ENCODE measurements around the gene SLC22A4.
A peak's percentile ranks its signal among the peaks of the same experiment; 100 is the strongest.

Gene SLC22A4

DNA sequence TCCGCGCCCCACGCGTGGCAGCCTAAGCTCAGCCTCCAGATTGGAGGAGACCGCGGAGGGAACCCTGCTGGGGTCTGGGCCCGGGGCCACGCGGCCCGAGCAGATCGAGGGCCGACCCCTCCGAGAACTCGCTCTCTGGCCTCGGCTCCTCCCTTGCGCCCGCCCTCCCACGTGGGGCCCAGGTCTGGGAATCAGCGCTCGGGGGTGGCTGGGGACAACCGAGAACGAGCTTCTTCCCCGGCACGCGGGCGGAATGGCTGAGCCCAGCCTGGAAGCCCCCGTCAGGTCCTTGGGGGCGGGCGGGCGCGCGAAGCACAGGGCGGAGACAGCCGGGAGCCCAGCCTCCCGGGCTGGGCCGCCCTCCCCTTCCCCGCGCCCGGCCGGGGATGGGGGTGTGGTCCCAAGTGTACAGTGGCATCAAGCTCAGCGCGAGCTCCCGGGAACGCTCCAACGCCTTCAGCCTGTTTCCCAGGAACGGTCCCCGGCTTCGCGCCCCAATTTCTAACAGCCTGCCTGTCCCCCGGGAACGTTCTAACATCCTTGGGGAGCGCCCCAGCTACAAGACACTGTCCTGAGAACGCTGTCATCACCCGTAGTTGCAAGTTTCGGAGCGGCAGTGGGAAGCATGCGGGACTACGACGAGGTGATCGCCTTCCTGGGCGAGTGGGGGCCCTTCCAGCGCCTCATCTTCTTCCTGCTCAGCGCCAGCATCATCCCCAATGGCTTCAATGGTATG, at the start of gene SLC22A4:
Gene SLC22A4, plus strand, starts transcription at position 403 of the 736 bp plus-strand sequence. Its CDS starts 223 bp downstream, at position 626.
- peak; percentile 87 to 88 for DNase-seq (ENCODE audit: low read depth in 2 of 2)

DNA sequence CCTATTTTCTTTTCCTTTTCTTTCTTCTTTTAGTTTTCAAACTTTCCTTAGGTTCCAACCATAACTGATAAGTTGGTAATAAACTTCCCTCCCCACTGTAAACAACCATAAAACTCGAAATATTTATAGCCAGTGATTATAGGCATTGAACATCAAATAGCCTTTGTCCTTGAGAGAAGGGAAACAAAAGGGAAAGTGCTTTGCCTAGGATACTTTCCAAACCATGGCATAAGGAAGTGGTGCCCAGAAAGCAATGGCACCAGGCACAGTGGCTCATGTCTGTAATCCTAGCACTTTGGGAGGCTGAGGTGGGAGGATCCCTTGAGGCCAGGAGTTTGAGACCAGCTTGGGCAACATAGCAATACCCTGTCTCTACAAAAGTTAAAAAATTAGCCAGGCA, 48.6 kb upstream of the SLC22A4 start:
- no peak for DNase-seq (ENCODE audit: low read depth in 2 of 2)

DNA sequence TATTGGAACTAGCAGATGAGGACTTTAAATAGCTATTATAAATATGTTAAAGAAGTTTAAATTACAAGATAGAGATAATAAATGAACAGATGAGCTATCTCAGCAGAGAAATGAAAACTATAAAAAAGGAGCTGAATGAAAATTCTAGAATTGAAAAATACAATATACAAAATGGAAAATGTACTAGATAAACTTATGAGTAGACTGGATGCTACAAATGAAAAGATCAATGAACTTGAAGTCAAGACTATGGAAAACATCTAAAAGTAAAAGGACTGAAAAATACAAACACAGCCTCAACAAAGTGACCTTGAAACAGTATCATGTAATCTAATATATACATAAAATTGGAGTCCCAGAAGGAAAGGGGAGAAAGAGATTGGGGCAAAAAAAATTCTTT, 47.4 kb upstream of the SLC22A4 start:
- DNase-seq (ENCODE audit: low read depth in 2 of 2) = no peak

DNA sequence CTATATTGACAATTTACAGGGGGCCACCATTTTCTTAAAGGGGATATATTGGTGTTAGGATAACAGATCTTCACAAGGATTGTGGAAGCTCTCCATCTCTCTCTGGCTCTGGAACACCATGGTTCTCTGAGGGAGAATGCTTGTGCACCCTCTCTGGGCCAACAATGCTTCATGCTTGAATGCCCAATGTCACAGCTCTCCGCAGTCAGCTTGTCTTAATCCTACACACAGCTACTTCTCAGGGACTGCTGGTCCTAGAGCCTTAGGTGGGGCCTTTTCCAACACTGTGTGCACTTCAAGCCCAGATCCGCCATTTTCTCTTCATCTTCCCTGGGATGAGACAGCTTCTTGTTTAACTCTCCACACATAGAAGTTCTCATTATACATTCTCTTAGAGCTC, 43.6 kb upstream of the SLC22A4 start:
- DNase-seq (ENCODE audit: low read depth in 2 of 2) = no peak

DNA sequence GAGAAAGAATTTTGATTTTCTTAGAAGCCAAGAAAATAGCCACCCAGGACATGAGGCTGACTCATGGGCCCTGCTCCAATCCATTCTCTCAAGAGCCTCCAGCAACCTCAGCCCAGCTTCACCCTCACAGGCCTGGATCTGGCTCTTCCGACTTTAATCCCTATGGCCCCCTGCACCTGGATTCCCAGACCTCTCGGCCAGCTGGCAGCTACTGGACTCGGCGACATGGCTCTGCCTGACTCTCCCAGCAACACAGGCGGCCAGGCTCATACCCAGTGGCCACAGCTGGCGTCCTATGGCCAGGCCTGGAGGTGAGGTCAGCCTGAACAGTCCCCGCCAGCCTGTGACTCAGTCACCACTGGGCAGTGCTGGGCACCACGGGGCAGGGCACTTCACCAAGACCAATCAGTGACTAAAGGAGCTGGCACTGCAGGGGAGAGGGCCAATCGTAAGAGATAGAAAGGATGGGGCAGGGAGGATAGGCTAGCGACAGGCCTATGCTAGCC, 42.9 kb upstream of the SLC22A4 start:
- no peak for DNase-seq (ENCODE audit: low read depth in 2 of 2)

DNA sequence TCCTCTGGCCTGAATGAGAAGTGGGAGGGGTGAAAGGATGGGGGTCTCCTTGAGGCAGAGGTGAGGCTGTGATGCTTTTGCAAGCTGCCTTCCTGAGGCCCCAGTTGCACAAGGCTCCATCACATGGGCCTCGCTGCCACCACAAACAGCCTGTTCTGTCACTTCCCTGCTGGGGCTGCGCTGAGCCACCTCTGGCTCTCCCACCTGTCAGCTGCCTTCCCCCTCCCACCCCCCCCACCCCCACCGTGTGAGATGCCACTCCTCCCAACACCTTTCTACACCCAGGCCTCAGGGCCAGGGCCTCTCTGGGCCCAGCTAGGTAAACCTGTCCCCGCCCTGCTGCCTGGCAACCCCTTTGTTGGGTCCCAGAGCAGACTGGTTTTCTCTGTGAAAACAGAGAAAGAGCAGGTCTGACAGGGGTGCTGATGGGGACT, 41.2 kb upstream of the SLC22A4 start:
- DNase-seq (ENCODE audit: low read depth in 2 of 2) = no peak

DNA sequence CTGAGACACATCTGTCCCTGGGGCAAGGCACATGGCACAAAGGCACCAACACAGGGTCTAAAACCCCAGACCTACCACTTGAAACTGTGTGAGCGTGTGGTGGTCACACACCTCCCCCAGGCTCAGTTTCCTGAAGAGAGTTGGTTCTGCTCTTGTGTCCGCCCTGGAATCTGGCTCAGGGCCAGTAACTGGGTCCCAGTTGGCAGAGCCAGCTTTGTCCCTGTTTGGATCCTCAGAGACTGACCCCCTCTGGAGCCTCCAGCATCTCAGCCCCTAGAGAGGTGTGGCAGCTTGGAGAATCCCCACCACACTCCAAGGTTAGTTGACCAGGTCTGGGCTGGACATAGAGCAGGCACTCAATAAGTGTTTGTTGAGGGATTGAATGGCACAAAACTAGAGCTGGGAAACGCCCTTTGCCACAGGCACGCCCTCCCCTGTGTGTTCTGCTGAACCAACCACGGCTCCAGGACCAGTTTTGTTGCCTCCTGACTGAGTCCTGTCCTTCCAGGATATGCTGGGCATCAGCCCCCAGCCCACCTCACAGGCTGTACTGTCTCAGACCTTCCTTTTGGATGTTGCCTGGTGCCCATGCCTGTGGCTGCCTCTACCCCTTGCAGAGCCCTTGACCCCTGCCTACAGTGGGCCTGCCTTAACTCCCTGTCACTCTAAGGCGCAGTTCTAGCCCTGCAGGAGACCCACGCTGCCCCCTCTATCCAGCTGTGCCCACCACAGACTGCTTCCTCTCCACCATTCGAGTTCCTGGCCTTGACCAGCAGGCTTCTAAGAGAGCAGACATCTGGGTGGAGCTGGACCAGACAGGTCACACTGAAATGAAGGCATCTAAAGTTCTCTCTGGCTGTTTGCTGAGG, 40.5 kb upstream of the SLC22A4 start:
- no peak for DNase-seq (ENCODE audit: low read depth in 2 of 2)

DNA sequence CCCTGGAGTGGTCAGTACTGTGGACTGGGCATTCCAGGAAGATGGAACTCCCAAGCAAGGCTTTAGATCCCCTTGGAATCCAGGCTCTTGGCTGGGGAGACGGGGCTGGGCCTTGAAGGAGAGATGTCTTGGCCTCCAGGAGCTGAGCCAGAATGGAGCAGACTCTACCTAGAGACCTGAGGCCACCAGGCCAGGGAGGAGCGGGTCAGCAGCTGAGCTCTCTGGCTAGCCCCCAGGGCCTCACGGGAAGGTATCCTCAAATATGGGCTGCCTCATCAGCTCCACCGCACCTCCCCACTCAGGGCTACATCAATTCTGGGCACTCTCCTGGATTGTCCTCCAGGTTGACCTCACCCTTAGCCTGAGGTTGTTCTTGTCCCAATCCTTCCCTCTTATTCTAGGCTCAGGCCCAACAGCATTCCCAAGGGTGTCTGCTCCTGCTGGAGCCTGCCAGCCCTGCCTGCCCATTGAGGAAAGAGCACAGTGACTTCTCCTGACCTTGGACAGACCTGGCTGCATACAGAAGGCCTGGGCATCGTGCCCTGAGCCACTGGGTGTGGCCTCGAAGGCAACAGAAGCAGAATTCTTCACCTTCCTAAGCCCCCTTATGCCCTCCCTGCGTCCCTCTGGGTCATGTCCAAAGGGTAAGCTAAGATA, 39.7 kb upstream of the SLC22A4 start:
- DNase-seq (ENCODE audit: low read depth in 2 of 2) = no peak

DNA sequence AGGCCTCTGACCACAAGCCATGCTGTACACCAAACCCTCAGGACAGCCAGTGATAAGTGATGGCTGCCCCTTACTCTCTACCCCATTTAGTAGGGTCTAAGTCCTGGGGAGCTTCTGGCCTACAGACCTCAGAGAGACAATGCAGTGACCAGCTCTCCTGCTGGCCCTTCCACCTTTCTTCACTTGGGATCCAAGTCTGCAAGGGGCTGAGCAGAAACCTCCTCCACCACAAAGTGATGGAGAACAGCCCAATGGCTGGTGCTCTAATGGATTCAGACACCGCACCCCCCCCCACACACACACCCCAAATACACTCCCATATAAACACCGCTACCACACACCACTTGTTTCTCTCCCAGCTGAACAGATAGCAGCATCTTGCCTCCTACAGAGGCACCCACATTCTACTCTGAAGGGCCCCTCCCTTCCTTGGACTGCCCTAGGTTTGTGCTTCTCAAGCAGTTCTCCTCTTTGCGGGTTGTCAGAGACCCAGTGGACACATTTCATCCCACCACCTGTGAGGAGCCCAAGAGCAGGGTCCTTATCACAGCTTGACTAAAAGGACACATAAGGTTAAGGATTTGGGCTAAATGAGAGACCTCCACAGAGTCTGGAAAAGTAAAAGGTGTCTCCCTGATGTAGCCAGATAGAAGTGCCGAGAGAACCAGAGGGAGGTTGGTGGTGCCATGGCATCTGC, 38.0 kb upstream of the SLC22A4 start:
- DNase-seq (ENCODE audit: low read depth in 2 of 2) = no peak

DNA sequence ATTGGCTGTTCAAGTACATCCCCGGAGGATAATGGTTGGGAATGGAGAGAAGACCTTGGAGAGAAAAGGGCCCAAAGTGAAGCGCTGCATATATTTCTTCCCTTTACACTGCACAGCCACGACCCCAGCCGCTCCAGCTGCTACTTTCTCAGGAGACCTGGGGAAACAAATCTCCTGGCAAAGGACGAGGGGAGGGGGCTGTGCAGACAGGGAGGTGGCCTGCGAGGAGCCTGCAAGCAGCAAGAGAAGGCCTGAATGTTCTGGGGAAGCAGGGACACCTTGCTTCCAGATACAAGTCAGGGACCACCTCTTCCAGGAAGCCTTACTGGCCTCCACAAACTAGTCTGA, 37.4 kb upstream of the SLC22A4 start:
- no peak for DNase-seq (ENCODE audit: low read depth in 2 of 2)

DNA sequence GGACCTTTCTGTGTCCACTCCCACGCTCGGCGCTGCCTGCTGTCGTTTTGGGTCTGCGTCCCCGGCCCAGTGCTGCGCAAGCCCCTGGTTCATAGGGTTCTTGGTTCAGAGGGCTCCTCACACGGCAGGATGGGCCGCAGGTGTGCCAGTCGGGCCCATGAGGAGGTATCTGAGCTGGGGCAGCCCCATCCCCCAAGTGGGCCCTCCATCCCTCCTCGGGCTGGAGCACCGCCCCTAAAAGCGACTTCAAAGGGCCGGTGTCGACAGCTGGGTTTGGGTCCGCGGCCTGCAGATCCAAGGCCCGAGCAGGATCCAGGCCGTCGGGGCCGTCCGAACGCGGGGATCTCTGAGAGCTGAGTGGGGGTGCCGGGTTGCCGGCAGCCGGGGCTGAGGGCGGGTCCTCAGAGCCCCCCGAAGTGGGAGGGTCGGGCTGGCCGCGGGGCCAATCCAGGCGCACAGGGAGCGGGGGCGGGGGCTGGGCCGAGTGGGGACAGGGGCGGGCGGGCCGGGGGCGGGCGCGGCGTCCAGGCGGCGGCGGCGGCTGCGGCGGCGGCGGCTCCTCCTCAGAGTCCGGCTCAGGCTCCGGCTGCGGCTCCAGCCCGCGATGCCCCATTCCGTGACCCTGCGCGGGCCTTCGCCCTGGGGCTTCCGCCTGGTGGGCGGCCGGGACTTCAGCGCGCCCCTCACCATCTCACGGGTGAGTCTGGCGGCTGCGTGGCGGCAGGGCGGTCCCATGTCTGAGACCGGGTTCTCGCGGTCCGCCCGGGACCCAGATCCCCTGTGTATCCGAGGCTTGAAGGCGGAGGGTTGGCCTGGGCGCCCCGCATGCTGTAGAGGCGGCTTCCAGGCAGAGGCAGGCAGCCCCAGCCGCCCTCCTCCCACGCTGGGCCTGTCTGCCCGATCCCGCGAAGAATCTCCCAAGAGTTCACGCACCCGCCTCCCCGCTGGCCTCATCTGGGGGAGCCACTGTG, 36.8 kb upstream of the SLC22A4 start, which contains the start of gene PDLIM4:
Gene PDLIM4, plus strand, starts transcription at position 566 of the 971 bp plus-strand sequence. Its CDS starts 39 bp downstream, at position 605.
- DNase-seq (ENCODE audit: low read depth in 2 of 2) = peak; percentile 19 to 25

DNA sequence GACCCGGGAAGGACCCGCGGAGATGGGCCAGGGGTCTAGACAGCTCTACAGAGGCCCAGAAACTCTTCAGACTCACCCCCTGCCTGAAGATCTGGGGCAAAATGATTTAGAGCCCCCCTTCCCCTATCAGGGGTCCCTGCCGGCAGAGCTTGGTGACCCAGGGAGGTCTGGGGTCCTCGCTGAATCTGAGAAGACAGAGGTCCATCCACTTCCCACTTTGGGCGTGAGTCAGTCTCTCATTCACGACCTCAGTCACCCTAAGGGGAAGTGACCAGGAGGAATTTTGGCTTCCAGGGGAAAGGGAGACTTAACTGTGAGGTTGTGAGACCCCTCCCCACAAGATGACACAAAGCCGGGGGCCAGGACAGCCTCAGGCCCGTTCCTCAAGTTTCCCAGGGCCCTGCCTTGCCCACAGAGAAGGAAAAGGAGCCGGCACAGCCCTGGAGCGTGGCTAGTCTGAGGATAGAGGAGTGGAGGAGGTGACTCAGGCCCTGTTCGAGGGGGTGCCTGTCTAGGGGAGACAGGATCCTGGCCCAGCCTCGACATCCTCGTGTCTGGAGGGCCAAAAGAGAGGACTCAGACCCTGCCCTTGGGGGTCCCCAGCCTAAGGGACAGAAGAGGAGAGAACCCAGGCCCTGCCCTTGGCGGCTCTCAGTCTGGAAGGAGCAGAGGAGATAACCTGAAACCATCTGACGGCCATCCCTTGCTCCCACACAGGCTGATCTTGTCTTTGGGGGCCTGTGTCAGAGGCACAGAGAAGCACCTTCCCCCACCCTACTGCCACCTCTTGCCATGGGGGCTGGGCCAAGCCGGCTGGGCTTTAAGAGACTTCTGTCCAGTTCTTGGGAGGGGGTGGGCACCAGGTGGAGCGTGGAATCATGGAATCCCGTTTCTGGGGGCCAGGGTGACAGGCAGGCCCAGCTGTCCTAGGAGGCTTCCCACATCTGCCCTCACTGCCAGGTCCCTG, 35.8 kb upstream of the SLC22A4 start:
- DNase-seq (ENCODE audit: low read depth in 2 of 2) = no peak

DNA sequence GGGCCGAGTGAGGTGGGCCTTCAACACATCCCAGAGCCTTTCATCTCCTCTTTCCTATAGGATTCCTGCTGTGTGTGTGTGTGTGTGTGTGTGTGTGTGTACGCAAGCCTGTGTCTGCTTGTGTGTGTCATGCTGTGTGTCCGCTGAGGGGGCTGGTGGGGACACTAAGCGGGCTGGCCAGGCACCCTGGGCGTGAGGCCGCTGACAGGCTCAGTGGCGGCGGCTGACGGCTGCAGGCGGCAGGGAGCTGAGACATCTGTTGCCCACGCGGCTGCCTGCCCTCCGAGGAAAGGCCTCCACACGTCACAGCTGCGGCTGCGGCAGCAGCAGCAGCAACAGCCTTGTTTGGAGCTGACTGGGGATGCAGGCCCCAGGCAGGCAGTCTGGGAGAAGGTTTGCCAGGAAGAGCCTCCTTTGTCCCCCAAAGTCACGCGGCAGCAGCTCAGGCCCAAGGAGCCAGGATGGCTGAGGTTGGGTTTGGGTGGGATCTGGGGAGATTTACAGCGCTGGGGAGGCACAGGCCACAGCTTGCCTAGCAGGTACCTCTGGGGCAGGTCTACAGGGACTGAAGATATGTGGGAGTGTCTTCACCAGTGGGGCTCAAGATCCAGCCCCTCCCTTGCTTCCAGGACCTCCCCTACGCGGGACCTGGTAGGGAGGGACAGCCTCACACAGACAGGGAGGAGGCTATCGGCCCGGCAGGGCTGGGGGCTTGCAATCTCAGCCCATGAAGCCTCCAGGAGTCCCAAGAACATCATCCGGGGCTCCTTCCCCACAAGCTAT, 34.9 kb upstream of the SLC22A4 start:
- DNase-seq (ENCODE audit: low read depth in 2 of 2) = peak; percentile 69 to 75

DNA sequence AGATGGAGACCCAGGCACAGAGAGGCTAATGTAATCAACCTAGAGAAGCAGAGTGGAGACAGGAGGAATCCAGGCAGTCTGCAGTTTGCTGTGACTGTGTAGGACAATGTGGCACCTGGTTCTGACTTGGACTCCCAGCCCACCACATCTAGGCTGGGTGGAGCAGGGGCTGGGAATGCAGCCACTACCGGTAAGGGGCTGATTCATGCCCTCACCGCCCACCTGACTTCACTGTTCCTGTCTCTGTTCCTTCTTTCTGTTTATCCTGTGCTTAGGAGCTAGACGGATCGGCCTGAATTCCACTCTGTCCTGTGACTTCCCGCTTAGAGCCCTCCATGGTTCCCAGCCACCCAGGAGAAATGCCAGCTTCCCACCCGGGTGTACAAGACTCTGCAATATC, 34.1 kb upstream of the SLC22A4 start:
- DNase-seq (ENCODE audit: low read depth in 2 of 2) = no peak

DNA sequence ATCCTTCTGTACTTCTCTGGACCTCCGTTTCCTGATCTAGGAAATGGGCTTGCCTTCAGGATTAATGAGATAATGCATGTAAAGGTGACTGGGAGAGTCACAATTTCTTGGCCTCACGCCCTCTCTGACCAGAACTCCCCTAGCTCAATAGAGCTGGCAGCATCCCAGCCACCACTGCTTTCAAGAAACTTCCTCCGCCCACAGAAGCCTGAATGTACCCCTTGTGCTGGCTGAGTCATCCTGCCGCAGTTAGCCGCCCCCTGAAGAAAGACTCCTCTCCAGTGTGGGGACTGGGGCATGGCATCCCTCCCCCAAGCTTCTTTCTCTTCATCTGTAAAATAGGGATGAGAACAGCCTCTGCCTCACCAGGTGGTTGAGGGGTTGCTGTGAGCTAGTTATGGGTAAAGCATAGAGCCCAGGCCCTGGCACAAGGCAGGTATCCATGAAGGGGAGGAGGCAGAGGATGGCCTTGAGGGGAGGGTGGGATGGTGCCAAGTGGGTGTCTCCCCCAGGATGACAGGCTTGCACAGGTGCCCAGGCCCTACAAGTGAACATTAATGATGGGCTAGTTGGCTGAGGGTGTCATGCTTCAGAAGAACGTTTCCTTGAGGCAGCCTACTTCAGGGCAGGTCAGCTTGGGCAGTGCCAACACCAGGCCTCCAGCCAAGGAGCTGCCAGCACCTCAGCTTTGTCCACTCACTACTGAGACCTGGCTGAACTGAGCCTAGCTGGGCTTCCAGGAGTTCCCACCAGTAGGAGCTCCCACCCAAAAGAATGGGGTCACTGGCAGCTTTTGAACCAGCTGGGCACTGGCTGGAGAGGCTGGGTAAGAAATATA, 33.3 kb upstream of the SLC22A4 start:
- DNase-seq (ENCODE audit: low read depth in 2 of 2) = peak; percentile 47 to 57

DNA sequence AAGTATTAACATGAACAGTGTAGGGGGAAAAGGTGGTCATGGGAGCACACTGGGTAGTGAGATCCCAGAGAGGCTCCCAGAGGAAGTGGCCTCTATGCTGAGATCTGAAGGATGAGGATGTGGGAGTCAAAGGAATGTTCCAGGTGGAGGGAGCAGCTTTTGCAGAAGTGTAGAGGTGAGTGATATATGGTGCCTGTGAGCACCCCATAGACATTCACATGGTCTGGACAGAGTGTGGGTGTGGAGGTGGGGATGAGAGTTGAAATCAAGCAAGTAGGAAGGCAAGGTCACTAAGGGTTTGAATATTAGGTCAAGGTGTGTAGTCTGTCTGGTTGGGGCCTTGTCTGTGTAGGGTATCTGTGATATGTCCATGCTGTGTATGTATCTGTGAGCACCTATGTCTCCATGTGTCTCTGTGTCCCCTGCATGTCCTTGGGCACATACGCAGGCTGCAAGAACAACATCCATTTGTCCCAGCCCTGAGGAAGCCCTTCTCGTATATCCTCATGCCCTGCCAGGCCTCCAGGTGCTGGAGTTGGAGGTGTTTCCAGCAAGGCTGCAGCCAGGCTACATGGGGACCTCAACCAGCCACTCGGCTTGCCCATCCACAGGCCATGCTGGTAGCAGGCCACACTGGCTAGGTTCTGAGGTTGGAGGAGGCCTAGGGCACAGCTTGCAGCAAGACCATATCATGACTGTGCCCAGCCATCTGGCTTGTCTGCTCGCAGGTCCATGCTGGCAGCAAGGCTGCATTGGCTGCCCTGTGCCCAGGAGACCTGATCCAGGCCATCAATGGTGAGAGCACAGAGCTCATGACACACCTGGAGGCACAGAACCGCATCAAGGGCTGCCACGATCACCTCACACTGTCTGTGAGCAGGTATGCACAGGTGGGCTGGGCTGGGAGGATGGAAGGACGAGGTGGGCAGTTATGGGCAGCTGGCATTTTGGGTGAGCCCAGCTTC, 32.0 kb upstream of the SLC22A4 start:
- DNase-seq (ENCODE audit: low read depth in 2 of 2) = no peak
